Loucy (cell line): ENCODE data around the gene AKR7A2.

ENCODE experiments used
- CTCF ChIP-seq: fragments of 200-600 bp; sonication (generic); conservative IDR thresholded peaks from 2 replicates; pipeline ENCODE4 v1.5.1; 2014; ENCODE audit warnings: mild to moderate bottlenecking, antibody characterized with exemption, low read length
- EZH2phosphoT487 ChIP-seq: fragments of 200-600 bp; IDR thresholded peaks from 2 replicates; pipeline ENCODE4 v1.6.1; 2018; ENCODE audit warnings: antibody characterized with exemption, mild to moderate bottlenecking, moderate library complexity, borderline replicate concordance

GRCh38 chr1:19283891-19284290, 28.1 kb downstream of the AKR7A2 start:
- TF ChIP-seq CTCF: no peak
- no peak for TF ChIP-seq EZH2phosphoT487
